Endothelial cell of umbilical vein (primary cell): Measurements from ENCODE around the gene AQP12B. TPM values are rescaled to one million over a fixed set of nuclear protein-coding genes. Genes with fewer than 3 reads are reported as not detected.

Experiments used
- BruUV-seq: library from RNA; stranded (reverse); fragments of 400-500 nt; replicated peaks from 2 replicates; lab custom pipeline; 2021; lab: Mats Ljungman, UMichigan
- CTCF ChIA-PET: fragments of 300-600, 350-600 bp; sonication (Branson Sonifier 250); formaldehyde crosslinking; loops from one replicate; lab custom pipeline; 2021; ENCODE audit warnings: antibody characterized with exemption, inconsistent platforms; lab: Charles Lee
- POLR2A ChIA-PET: fragments of 300-600, 350-600 bp; sonication (Branson Sonifier 250); formaldehyde crosslinking; loops from one replicate; lab custom pipeline; 2021; ENCODE audit warnings: antibody characterized with exemption, inconsistent platforms; lab: Charles Lee
- DNase-seq: peaks from one replicate; pipeline ENCODE4 v3.0.0-alpha.2; 2011; ENCODE audit warnings: low read depth, low spot score
- FAIRE-seq: peaks from 2 replicates; lab custom pipeline; 2011; peaks lifted over from hg19 to GRCh38; lab: Jason Lieb, UNC
- H2AFZ ChIP-seq: 2 replicates; pipeline ENCODE4 v1.6.0; 2012; ENCODE audit warnings: low read depth, low read length, control low read depth, inconsistent platforms
- H3K27ac ChIP-seq: 2 replicates; pipeline ENCODE4 v1.5.1; 2011; ENCODE audit warnings: low read depth, mild to moderate bottlenecking, control low read depth, low read length, moderate library complexity; ENCODE audit not compliant: insufficient read depth
- H3K27me3 ChIP-seq, 2 experiments: 2 replicates each; pipeline versions ENCODE4 v1.6.0 to v1.6.1; 2011; ENCODE audit warnings: low read length in 2 of 2, mixed read lengths in 1 of 2; ENCODE audit not compliant: control insufficient read depth in 2 of 2, insufficient read depth in 2 of 2
- H3K36me3 ChIP-seq, 2 experiments: 2 replicates in 1 of 2; 3 replicates in 1 of 2; pipeline ENCODE4 v1.5.1; 2011; ENCODE audit warnings: low read length in 2 of 2, mild to moderate bottlenecking in 1 of 2, moderate library complexity in 1 of 2; ENCODE audit not compliant: control insufficient read depth in 2 of 2, insufficient read depth in 2 of 2; ENCODE audit errors: extremely low read depth in 1 of 2
- H3K4me1 ChIP-seq: 3 replicates; pipeline ENCODE4 v1.5.1; 2011; ENCODE audit warnings: mild to moderate bottlenecking, low read length; ENCODE audit not compliant: control insufficient read depth, insufficient read depth; ENCODE audit errors: extremely low read depth
- H3K4me2 ChIP-seq: 2 replicates; pipeline ENCODE4 v1.6.1; 2011; ENCODE audit warnings: low read length, control low read depth, mixed read lengths; ENCODE audit not compliant: insufficient read depth
- H3K4me3 ChIP-seq, 3 experiments: fragments of 200-600 bp in 1 of 3; sonication (generic), shearing (Covaris generic) in 1 of 3; replicated peaks in 1 of 3; 2 replicates each; pipeline ENCODE4 v1.5.1; 2011 to 2016; ENCODE audit warnings: control low read depth in 3 of 3, low read length in 3 of 3, mild to moderate bottlenecking in 2 of 3, inconsistent platforms in 1 of 3, low read depth in 1 of 3, moderate library complexity in 1 of 3; ENCODE audit not compliant: insufficient read depth in 1 of 3
- H3K79me2 ChIP-seq: 2 replicates; pipeline ENCODE4 v1.6.0; 2012; ENCODE audit warnings: low read length, inconsistent platforms; ENCODE audit not compliant: control insufficient read depth, insufficient read depth
- H3K9ac ChIP-seq: replicated peaks from 2 replicates; pipeline ENCODE3; 2011; ENCODE audit warnings: low read length, control low read depth; ENCODE audit not compliant: insufficient read depth; ENCODE audit errors: extremely low read depth
- H3K9me1 ChIP-seq: replicated peaks from 3 replicates; pipeline ENCODE4 v1.6.0; 2011; ENCODE audit warnings: mild to moderate bottlenecking, low read length; ENCODE audit not compliant: control insufficient read depth, insufficient read depth; ENCODE audit errors: extremely low read depth
- H3K9me3 ChIP-seq: replicated peaks from 2 replicates; pipeline ENCODE4 v1.5.1; 2012; ENCODE audit warnings: low read length, inconsistent platforms; ENCODE audit not compliant: control insufficient read depth, insufficient read depth
- H4K20me1 ChIP-seq: replicated peaks from 2 replicates; pipeline ENCODE3; 2011; ENCODE audit warnings: mild to moderate bottlenecking, low read length; ENCODE audit not compliant: control insufficient read depth, insufficient read depth; ENCODE audit errors: extremely low read depth
- EZH2 ChIP-seq: IDR thresholded peaks from 2 replicates; pipeline ENCODE4 v1.6.1; 2012; ENCODE audit warnings: borderline replicate concordance, low read depth, mild to moderate bottlenecking, moderate library complexity, low read length, inconsistent platforms; ENCODE audit not compliant: severe bottlenecking
- FOS ChIP-seq: IDR thresholded peaks from 2 replicates; pipeline ENCODE4 v1.6.1; 2011; ENCODE audit warnings: mild to moderate bottlenecking, low read length, moderate library complexity, borderline replicate concordance; ENCODE audit not compliant: insufficient read depth
- GATA2 ChIP-seq: IDR thresholded peaks from 2 replicates; pipeline ENCODE4 v1.7.0; 2011; ENCODE audit warnings: low read depth, mild to moderate bottlenecking, moderate library complexity, mixed read lengths, low read length; ENCODE audit not compliant: insufficient read length, insufficient read depth
- JUN ChIP-seq: IDR thresholded peaks from 2 replicates; pipeline ENCODE4 v1.6.1; 2011; ENCODE audit warnings: borderline replicate concordance, low read depth; ENCODE audit not compliant: insufficient read length, insufficient read depth
- MYC ChIP-seq: IDR thresholded peaks from one replicate; pipeline ENCODE4 v1.6.1; 2011; ENCODE audit warnings: mild to moderate bottlenecking, low read depth, low read length
- POLR2A ChIP-seq: IDR thresholded peaks from 2 replicates; pipeline ENCODE4 v1.6.1; 2012; ENCODE audit warnings: low read depth, mild to moderate bottlenecking, control low read depth, low read length
- POLR2AphosphoS5 ChIP-seq: IDR thresholded peaks from 2 replicates; pipeline ENCODE4 v1.6.1; 2012; ENCODE audit warnings: low read depth, mild to moderate bottlenecking, control low read depth, low read length, moderate library complexity; ENCODE audit not compliant: insufficient read depth
- dilution Hi-C: fragments of 300-500 bp; cut with MboI; formaldehyde crosslinking; loops from one replicate; pipeline ENCODE4 v1.15.0; 2019; ENCODE audit warnings: low sequenced_read_pairs; ENCODE audit not compliant: extremely low pct_ligation_motif_present
- intact Hi-C: fragments of 100-400 bp; cut with micrococcal nuclease; formaldehyde crosslinking; loops from one replicate; pipeline ENCODE4 v1.10.0; 2022
- polyA plus RNA-seq, 4 experiments: library from polyadenylated mRNA; depleted of rRNA in 3 of 4; stranded (reverse) in 3 of 4; unstranded in 1 of 4; fragments of >200 nt; gene quantifications; 2 replicates each; pipeline versions ENCODE4 v1.2.1 to v1.2.3, GENCODE V29; 2011 to 2012; ENCODE audit warnings: missing spikeins in 1 of 4
- total RNA-seq: library from RNA; stranded (reverse); gene quantifications from 2 replicates; pipeline ENCODE4 v1.2.3, GENCODE V29; 2021
- TF ChIP-seq, protein P1 (sequence below), 2 donors: IDR thresholded peaks; 1 replicate in 1 of 2; 2 replicates in 1 of 2; pipeline ENCODE4 v1.5.1; 2011; ENCODE audit warnings: low read length in 2 of 2, mild to moderate bottlenecking in 2 of 2, moderate library complexity in 2 of 2, control low read depth in 1 of 2, inconsistent platforms in 1 of 2, low read depth in 1 of 2; ENCODE audit not compliant: insufficient read depth in 1 of 2; ENCODE audit errors: extremely low read depth in 1 of 2

AQP12B gene
- total and polyA plus RNA-seq, 2 donors (not counting 3 experiments of a cell fraction or from before 2014, with no cell fraction given) = not detected

DNA sequence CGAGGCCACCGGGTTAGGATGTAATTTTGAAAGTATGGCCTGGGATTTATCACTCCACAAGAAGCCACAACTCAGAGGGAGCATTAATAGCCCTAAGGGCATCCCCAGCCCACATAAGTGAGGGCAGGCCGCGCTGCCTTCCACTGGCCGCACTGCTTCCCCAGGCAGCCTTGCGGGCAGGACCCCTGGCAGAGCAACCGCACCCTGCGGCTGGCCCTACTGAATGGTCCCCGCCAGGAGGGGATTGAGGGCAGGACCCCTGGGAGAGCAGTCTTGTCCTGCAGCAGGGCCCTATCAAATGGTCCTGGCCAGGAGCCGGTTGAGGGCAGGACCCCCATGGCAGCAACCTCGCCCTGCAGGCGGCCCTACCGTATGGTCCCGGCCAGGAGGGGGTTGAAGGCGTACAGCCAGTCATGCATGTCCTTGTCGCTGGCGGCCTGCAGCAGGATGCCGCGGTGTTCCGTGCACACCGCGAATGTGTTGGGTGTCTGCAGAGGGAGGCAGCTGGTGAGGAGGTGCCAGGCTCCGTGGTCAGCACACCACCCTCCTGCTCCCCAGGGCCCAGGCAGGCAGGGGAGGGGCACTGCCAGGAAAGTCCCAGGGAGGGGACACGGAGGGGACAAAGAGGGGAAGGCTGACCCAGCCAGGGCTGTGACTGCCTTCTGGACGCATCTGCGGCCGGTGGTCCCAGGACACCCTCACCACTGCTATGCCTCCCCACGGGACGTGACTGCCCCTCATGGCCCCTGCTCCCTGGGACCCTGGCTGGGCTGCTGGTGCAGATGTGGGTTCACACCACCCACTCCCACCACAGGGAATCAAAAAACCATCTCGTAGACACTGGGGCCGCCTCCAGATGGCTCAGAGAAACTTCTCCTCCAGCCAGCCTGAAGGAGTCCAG lies 35.2 kb upstream of the AQP12B start:
- H3K4me3 ChIP-seq = no peak overlapping the region
- no peaks in the 10 kb centered on the region for H3K79me2 ChIP-seq
- DNase-seq (no peak), FAIRE-seq (no peak)
- no peak overlapping the region for H3K4me2 ChIP-seq
- CTCF ChIA-PET = no interaction called here
- no peak overlapping the region for H2AFZ ChIP-seq
- H3K27me3 ChIP-seq = no peaks in the 10 kb centered on the region
- H3K36me3 ChIP-seq = no peaks in the 10 kb centered on the region
- TF ChIP-seq MYC = no peak
- no peak for TF ChIP-seq JUN
- TF ChIP-seq POLR2A = no peak
- TF ChIP-seq EZH2 = no peak
- no peak for TF ChIP-seq POLR2AphosphoS5
- TF ChIP-seq GATA2 = no peak
- TF ChIP-seq, protein P1, sequence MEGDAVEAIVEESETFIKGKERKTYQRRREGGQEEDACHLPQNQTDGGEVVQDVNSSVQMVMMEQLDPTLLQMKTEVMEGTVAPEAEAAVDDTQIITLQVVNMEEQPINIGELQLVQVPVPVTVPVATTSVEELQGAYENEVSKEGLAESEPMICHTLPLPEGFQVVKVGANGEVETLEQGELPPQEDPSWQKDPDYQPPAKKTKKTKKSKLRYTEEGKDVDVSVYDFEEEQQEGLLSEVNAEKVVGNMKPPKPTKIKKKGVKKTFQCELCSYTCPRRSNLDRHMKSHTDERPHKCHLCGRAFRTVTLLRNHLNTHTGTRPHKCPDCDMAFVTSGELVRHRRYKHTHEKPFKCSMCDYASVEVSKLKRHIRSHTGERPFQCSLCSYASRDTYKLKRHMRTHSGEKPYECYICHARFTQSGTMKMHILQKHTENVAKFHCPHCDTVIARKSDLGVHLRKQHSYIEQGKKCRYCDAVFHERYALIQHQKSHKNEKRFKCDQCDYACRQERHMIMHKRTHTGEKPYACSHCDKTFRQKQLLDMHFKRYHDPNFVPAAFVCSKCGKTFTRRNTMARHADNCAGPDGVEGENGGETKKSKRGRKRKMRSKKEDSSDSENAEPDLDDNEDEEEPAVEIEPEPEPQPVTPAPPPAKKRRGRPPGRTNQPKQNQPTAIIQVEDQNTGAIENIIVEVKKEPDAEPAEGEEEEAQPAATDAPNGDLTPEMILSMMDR (IDR thresholded peaks at IDR 0.05; ENCODE audit: extremely low read depth in 1 of 2, insufficient read depth in 1 of 2, low read depth in 1 of 2, low read length in 2 of 2) = no peak
- no peak for TF ChIP-seq FOS
- POLR2A ChIA-PET = no interaction called here
- H3K9me3 ChIP-seq = no peaks in the 10 kb centered on the region
- no peak overlapping the region for H3K27ac ChIP-seq
- intact Hi-C loops = no loop called here
- H4K20me1 ChIP-seq = no peaks in the 10 kb centered on the region
- H3K9me1 ChIP-seq = no peaks in the 10 kb centered on the region
- BruUV-seq = no TSS peak
- H3K9ac ChIP-seq = no peak overlapping the region
- H3K4me1 ChIP-seq = no peaks in the 10 kb centered on the region
- dilution Hi-C loops = no loop called here
